SJCRH30 (cell line): ENCODE results near the gene HUWE1. TPM values are rescaled to one million over a fixed set of nuclear protein-coding genes. Genes with fewer than 3 reads are reported as not detected.

Experiments
- DNase-seq, 2 experiments: peaks; one replicate each; pipeline ENCODE4 v3.0.0-alpha.2; 2015 to 2020
- H3K27ac ChIP-seq: fragments of 250-450 bp; sonication (Bioruptor Pico); 2 replicates; pipeline ENCODE4 v1.5.1; 2020; ENCODE audit warnings: mild to moderate bottlenecking, moderate library complexity
- H3K27me3 ChIP-seq: fragments of 250-450 bp; sonication (Bioruptor Pico); 2 replicates; pipeline ENCODE4 v1.5.1; 2020; ENCODE audit warnings: mild to moderate bottlenecking, moderate library complexity
- H3K36me3 ChIP-seq: fragments of 250-450 bp; sonication (Bioruptor Pico); 2 replicates; pipeline ENCODE4 v1.5.1; 2020; ENCODE audit warnings: mild to moderate bottlenecking, moderate library complexity
- H3K4me1 ChIP-seq: fragments of 250-450 bp; sonication (Bioruptor Pico); 2 replicates; pipeline ENCODE4 v1.5.1; 2020; ENCODE audit warnings: mild to moderate bottlenecking, moderate library complexity
- H3K4me3 ChIP-seq: fragments of 250-450 bp; sonication (Bioruptor Pico); 2 replicates; pipeline ENCODE4 v1.5.1; 2020; ENCODE audit warnings: mild to moderate bottlenecking, moderate library complexity
- H3K9me3 ChIP-seq: fragments of 250-450 bp; sonication (Bioruptor Pico); replicated peaks from 2 replicates; pipeline ENCODE4 v1.5.1; 2020; ENCODE audit warnings: mild to moderate bottlenecking, moderate library complexity
- total RNA-seq: library from RNA; depleted of rRNA; stranded (reverse); fragments of >200 nt; shearing (Covaris generic); gene quantifications from 2 replicates; pipeline ENCODE4 v1.2.3, GENCODE V29; 2014

HUWE1 gene
- total RNA-seq, 1 experiment from 2014 or later, result 98.9 TPM

GRCh38 chrX:53713987-53714579, 27.6 kb upstream of the HUWE1 start:
- Histone ChIP-seq H3K36me3 (no peaks in the 10 kb centered on the region), H3K27me3 (no peaks in the 10 kb centered on the region), H3K4me3 (no peak overlapping the region), H3K4me1 (no peaks in the 10 kb centered on the region), H3K27ac (no peak overlapping the region), H3K9me3 (no peaks in the 10 kb centered on the region)
- DNase-seq, result no peak

- Histone ChIP-seq H3K9me3 (no peaks in the 10 kb centered on the region), H3K4me3 (no peak overlapping the region), H3K4me1 (no peaks in the 10 kb centered on the region), H3K27ac (no peak overlapping the region), H3K27me3 (no peaks in the 10 kb centered on the region), H3K36me3 (no peaks in the 10 kb centered on the region)
- no peak for DNase-seq
Observed at GRCh38 chrX:53711436-53711835, 24.9 kb upstream of the HUWE1 start.

GRCh38 chrX:53704854-53705253, 18.3 kb upstream of the HUWE1 start:
- no peaks in the 10 kb centered on the region for H3K9me3 ChIP-seq
- H3K27ac ChIP-seq, result no peak overlapping the region
- H3K4me1 ChIP-seq, result no peaks in the 10 kb centered on the region
- H3K4me3 ChIP-seq, result no peak overlapping the region
- no peaks in the 10 kb centered on the region for H3K27me3 ChIP-seq
- H3K36me3 ChIP-seq, result no peaks in the 10 kb centered on the region
- DNase-seq, result no peak

- Histone ChIP-seq H3K4me1 (no peaks in the 10 kb centered on the region), H3K27me3 (no peaks in the 10 kb centered on the region), H3K27ac (no peak overlapping the region), H3K36me3 (no peaks in the 10 kb centered on the region), H3K9me3 (no peaks in the 10 kb centered on the region), H3K4me3 (no peak overlapping the region)
- no peak for DNase-seq
Observed at GRCh38 chrX:53704294-53704693, 17.8 kb upstream of the HUWE1 start.

- Histone ChIP-seq H3K27ac (no peak overlapping the region), H3K36me3 (no peaks in the 10 kb centered on the region), H3K4me3 (no peak overlapping the region), H3K27me3 (no peaks in the 10 kb centered on the region), H3K9me3 (no peaks in the 10 kb centered on the region), H3K4me1 (no peaks in the 10 kb centered on the region)
- no peak for DNase-seq
Observed at GRCh38 chrX:53695946-53696549, 9.5 kb upstream of the HUWE1 start.

GRCh38 chrX:53694642-53695041, 8.1 kb upstream of the HUWE1 start:
- no peaks in the 10 kb centered on the region for H3K36me3 ChIP-seq
- H3K27ac ChIP-seq, result no peak overlapping the region
- H3K27me3 ChIP-seq, result no peaks in the 10 kb centered on the region

GRCh38 chrX:53688300-53688699, 1.8 kb upstream of the HUWE1 start:
- H3K27me3 ChIP-seq, result no peaks in the 10 kb centered on the region
- no peaks in the 10 kb centered on the region for H3K4me1 ChIP-seq
- no peaks in the 10 kb centered on the region for H3K36me3 ChIP-seq
- no peak for DNase-seq
- no peak overlapping the region for H3K27ac ChIP-seq
- no peaks in the 10 kb centered on the region for H3K9me3 ChIP-seq
- H3K4me3 ChIP-seq, result no peak overlapping the region

More at GRCh38 chrX:53694642-53695041, 8.1 kb upstream of the HUWE1 start:
- no peaks in the 10 kb centered on the region for H3K9me3 ChIP-seq
- DNase-seq, result no peak
- H3K4me3 ChIP-seq, result no peak overlapping the region
- H3K4me1 ChIP-seq, result no peaks in the 10 kb centered on the region

GRCh38 chrX:53685711-53686110, 808 bp downstream of the HUWE1 start:
- Histone ChIP-seq H3K4me3 (peak overlapping the region; percentile 78), H3K36me3 (no peaks in the 10 kb centered on the region; the same call in 1 of the 2 replicates), H3K4me1 (no peaks in the 10 kb centered on the region), H3K27ac (peak overlapping the region; percentile 83), H3K27me3 (no peaks in the 10 kb centered on the region), H3K9me3 (no peaks in the 10 kb centered on the region)
- no peak for DNase-seq

- DNase-seq, result no peak
- Histone ChIP-seq H3K27me3 (no peaks in the 10 kb centered on the region), H3K36me3 (peaks cover 7% of the 10 kb centered on the region), H3K27ac (peak overlapping the region; percentile 93), H3K9me3 (no peaks in the 10 kb centered on the region), H3K4me1 (no peaks in the 10 kb centered on the region), H3K4me3 (peak overlapping the region; percentile 78)
Observed at GRCh38 chrX:53684415-53685192, 1.9 kb downstream of the HUWE1 start.

GRCh38 chrX:53683556-53684414, 2.7 kb downstream of the HUWE1 start:
- peak; percentile 92 to 95 for DNase-seq
- peak overlapping the region; percentile 93 for H3K27ac ChIP-seq
- no peaks in the 10 kb centered on the region for H3K4me1 ChIP-seq
- H3K27me3 ChIP-seq, result no peaks in the 10 kb centered on the region
- H3K9me3 ChIP-seq, result no peaks in the 10 kb centered on the region
- H3K36me3 ChIP-seq, result peaks cover 10% of the 10 kb centered on the region
- H3K4me3 ChIP-seq, result peak overlapping the region; percentile 78

- no peaks in the 10 kb centered on the region for H3K9me3 ChIP-seq
- no peaks in the 10 kb centered on the region for H3K27me3 ChIP-seq
- peak overlapping the region; percentile 78 for H3K4me3 ChIP-seq
- H3K36me3 ChIP-seq, result peaks cover 10% of the 10 kb centered on the region
- peak overlapping the region; percentile 93 for H3K27ac ChIP-seq
- peak; percentile 32 to 49 for DNase-seq
- H3K4me1 ChIP-seq, result no peaks in the 10 kb centered on the region
Observed at GRCh38 chrX:53682885-53683555, 3.5 kb downstream of the HUWE1 start.

GRCh38 chrX:53681661-53682060, 4.9 kb downstream of the HUWE1 start:
- H3K9me3 ChIP-seq, result no peaks in the 10 kb centered on the region
- H3K4me1 ChIP-seq, result no peaks in the 10 kb centered on the region
- H3K27ac ChIP-seq, result no peak overlapping the region
- H3K27me3 ChIP-seq, result no peaks in the 10 kb centered on the region
- no peak overlapping the region for H3K4me3 ChIP-seq
- no peak for DNase-seq
- H3K36me3 ChIP-seq, result peaks cover 10% of the 10 kb centered on the region

GRCh38 chrX:53678667-53679066, 7.9 kb downstream of the HUWE1 start:
- no peak overlapping the region for H3K4me3 ChIP-seq
- no peak overlapping the region for H3K27ac ChIP-seq
- H3K9me3 ChIP-seq, result no peaks in the 10 kb centered on the region
- H3K27me3 ChIP-seq, result no peaks in the 10 kb centered on the region
- no peaks in the 10 kb centered on the region for H3K4me1 ChIP-seq
- H3K36me3 ChIP-seq, result peaks cover 10% of the 10 kb centered on the region
- peak in 1 of 2 experiments; percentile 6 for DNase-seq

- Histone ChIP-seq H3K4me3 (no peak overlapping the region), H3K36me3 (peaks cover 10% of the 10 kb centered on the region), H3K4me1 (no peaks in the 10 kb centered on the region), H3K9me3 (no peaks in the 10 kb centered on the region), H3K27me3 (no peaks in the 10 kb centered on the region), H3K27ac (no peak overlapping the region)
- no peak for DNase-seq
Observed at GRCh38 chrX:53677286-53677685, 9.2 kb downstream of the HUWE1 start.
